ENCODE measurements around the gene TMPRSS11D. TPM values are rescaled to one million over a fixed set of nuclear protein-coding genes. Genes with fewer than 3 reads are reported as not detected.

Gene TMPRSS11D
- total and polyA plus RNA-seq, 2 donors (not counting 3 experiments of a cell fraction or from before 2014, with no cell fraction given) = 0.03 TPM; not detected in 1

DNA sequence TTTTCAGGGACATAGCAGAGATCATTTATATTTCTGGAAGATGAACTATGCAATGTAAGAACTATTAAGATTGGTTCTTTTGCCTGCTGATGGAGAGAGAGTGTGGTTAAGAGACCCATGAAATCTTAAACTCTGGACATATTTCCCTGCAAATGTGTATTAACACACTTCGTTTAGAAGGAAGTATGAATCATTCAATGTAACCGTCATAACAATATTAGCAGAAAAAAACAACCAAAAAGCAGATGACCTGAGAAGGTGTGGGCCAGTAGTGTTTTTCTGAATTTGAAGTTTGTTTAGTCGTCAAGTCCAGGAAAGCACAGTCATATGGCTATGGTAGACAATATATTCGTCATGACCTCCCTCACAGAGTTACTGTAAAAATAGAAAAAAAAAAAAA is 2.5 kb upstream of the TMPRSS11D start:
- H3K36me3 ChIP-seq (ENCODE audit: control insufficient read depth in 2 of 2, extremely low read depth in 1 of 2, insufficient read depth in 2 of 2, low read length in 2 of 2) = no peaks in the 10 kb centered on the region
- TF ChIP-seq FOS (IDR thresholded peaks at IDR 0.05; ENCODE audit: borderline replicate concordance, insufficient read depth, low read length) = peak; percentile 70
- TF ChIP-seq JUN (IDR thresholded peaks at IDR 0.05; ENCODE audit: borderline replicate concordance, insufficient read depth, insufficient read length, low read depth) = peak; percentile 71
- no peak for TF ChIP-seq POLR2A (IDR thresholded peaks at IDR 0.05; ENCODE audit: low read depth, low read length)
- peak overlapping the region in 1 of 3 experiments; percentile 40 for H3K4me3 ChIP-seq (replicated peaks in 1 of 3; ENCODE audit: insufficient read depth in 1 of 3, low read depth in 1 of 3, low read length in 3 of 3)
- H3K4me1 ChIP-seq (ENCODE audit: control insufficient read depth, extremely low read depth, insufficient read depth, low read length) = peaks cover 18% of the 10 kb centered on the region
- H2AFZ ChIP-seq (ENCODE audit: low read depth, low read length) = peak overlapping the region; percentile 62
- BruUV-seq (replicated peaks) = no TSS peak
- no peaks in the 10 kb centered on the region for H3K9me1 ChIP-seq (replicated peaks; ENCODE audit: control insufficient read depth, extremely low read depth, insufficient read depth, low read length)
- no peaks in the 10 kb centered on the region for H3K27me3 ChIP-seq (ENCODE audit: control insufficient read depth in 2 of 2, insufficient read depth in 2 of 2, low read length in 2 of 2)
- FAIRE-seq = peak; percentile 84
- H3K9me3 ChIP-seq (replicated peaks; ENCODE audit: control insufficient read depth, insufficient read depth, low read length) = no peaks in the 10 kb centered on the region
- POLR2A ChIA-PET = no interaction called here
- dilution Hi-C loops (cut with MboI; ENCODE audit: extremely low pct_ligation_motif_present, low sequenced_read_pairs) = no loop called here
- H3K9ac ChIP-seq (replicated peaks; ENCODE audit: extremely low read depth, insufficient read depth, low read length) = peak overlapping the region; percentile 82
- intact Hi-C loops (cut with micrococcal nuclease) = loop anchor here (1.0 kb wide), 2 partner anchors 24 to 464 kb away; partner anchors contain the start of gene YTHDC1
- peak overlapping the region; percentile 86 for H3K4me2 ChIP-seq (ENCODE audit: insufficient read depth, low read length)
- peak overlapping the region; percentile 96 for H3K27ac ChIP-seq (ENCODE audit: insufficient read depth, low read depth, low read length)
- CTCF ChIA-PET = interaction anchor here (1.0 to 1.9 kb wide), 6 partner anchors 17 to 185 kb away, joined by 3 to 14 read pairs (median 4); partner anchors contain the start of gene UBA6
- H3K79me2 ChIP-seq (ENCODE audit: control insufficient read depth, insufficient read depth, low read length) = no peaks in the 10 kb centered on the region
- no peaks in the 10 kb centered on the region for H4K20me1 ChIP-seq (replicated peaks; ENCODE audit: control insufficient read depth, extremely low read depth, insufficient read depth, low read length)
- DNase-seq (ENCODE audit: low read depth, low spot score) = peak; percentile 91

- Histone ChIP-seq H3K9me1 (replicated peaks; ENCODE audit: control insufficient read depth, extremely low read depth, insufficient read depth, low read length) (no peaks in the 10 kb centered on the region), H3K4me2 (ENCODE audit: insufficient read depth, low read length) (peak overlapping the region; percentile 86), H3K27ac (ENCODE audit: insufficient read depth, low read depth, low read length) (peak overlapping the region; percentile 96), H2AFZ (ENCODE audit: low read depth, low read length) (peak overlapping the region; percentile 63), H3K79me2 (ENCODE audit: control insufficient read depth, insufficient read depth, low read length) (no peaks in the 10 kb centered on the region), H3K27me3 (ENCODE audit: control insufficient read depth in 2 of 2, insufficient read depth in 2 of 2, low read length in 2 of 2) (no peaks in the 10 kb centered on the region), H3K9ac (replicated peaks; ENCODE audit: extremely low read depth, insufficient read depth, low read length) (peak overlapping the region; percentile 82), H3K36me3 (ENCODE audit: control insufficient read depth in 2 of 2, extremely low read depth in 1 of 2, insufficient read depth in 2 of 2, low read length in 2 of 2) (no peaks in the 10 kb centered on the region), H4K20me1 (replicated peaks; ENCODE audit: control insufficient read depth, extremely low read depth, insufficient read depth, low read length) (no peaks in the 10 kb centered on the region), H3K9me3 (replicated peaks; ENCODE audit: control insufficient read depth, insufficient read depth, low read length) (no peaks in the 10 kb centered on the region), H3K4me3 (replicated peaks in 1 of 3; ENCODE audit: insufficient read depth in 1 of 3, low read depth in 1 of 3, low read length in 3 of 3) (peak overlapping the region in 1 of 3 experiments; percentile 40), H3K4me1 (ENCODE audit: control insufficient read depth, extremely low read depth, insufficient read depth, low read length) (peaks cover 18% of the 10 kb centered on the region)
- peak; percentile 84 for FAIRE-seq
- dilution Hi-C loops (cut with MboI; ENCODE audit: extremely low pct_ligation_motif_present, low sequenced_read_pairs) = no loop called here
- TSS peak; percentile 87 for BruUV-seq (replicated peaks)
- DNase-seq (ENCODE audit: low read depth, low spot score) = peak; percentile 91
- ChIA-PET CTCF (interaction anchor here (1.0 to 1.9 kb wide), 6 partner anchors 16 to 185 kb away, joined by 3 to 14 read pairs (median 4); partner anchors contain the start of gene UBA6), POLR2A (no interaction called here)
- intact Hi-C loops (cut with micrococcal nuclease) = loop anchor here (1.0 kb wide), 2 partner anchors 25 to 465 kb away; partner anchors contain the start of gene YTHDC1
- peak; percentile 76 for TF ChIP-seq FOS (IDR thresholded peaks at IDR 0.05; ENCODE audit: borderline replicate concordance, insufficient read depth, low read length)
- peak; percentile 40 for TF ChIP-seq JUN (IDR thresholded peaks at IDR 0.05; ENCODE audit: borderline replicate concordance, insufficient read depth, insufficient read length, low read depth)
- TF ChIP-seq GATA2 (IDR thresholded peaks at IDR 0.05; ENCODE audit: insufficient read depth, insufficient read length, low read depth, low read length) = no peak
These were observed 2.0 kb upstream of the TMPRSS11D start for GRCh38 chr4:67885762-67886161.

All from endothelial cell of umbilical vein (primary cell).